Muscle of arm (tissue), 12 donors: ENCODE data around the gene SLC5A11. TPM values are rescaled to one million over a fixed set of nuclear protein-coding genes. Genes with fewer than 3 reads are reported as not detected.

ENCODE experiments used
- DNase-seq: peaks from one replicate; pipeline ENCODE4 v3.0.0-alpha.2; 2013
- polyA plus RNA-seq, 12 donors: library from polyadenylated mRNA; unstranded; fragments of 120-200 nt; gene quantifications; one replicate each; pipeline ENCODE4 v1.2.1, GENCODE V29; 2013; ENCODE audit not compliant: insufficient read length in 12 of 12

Gene SLC5A11
- polyA plus RNA-seq, 12 donors, result 0.11 to 0.69 (median 0.33) TPM; not detected in 8

- DNase-seq, result no peak
Observed at GRCh38 chr16:24918641-24919040, 72.9 kb downstream of the SLC5A11 start.

GRCh38 chr16:24919536-24919935 lies 73.8 kb downstream of the SLC5A11 start:
- DNase-seq, result no peak

DNA sequence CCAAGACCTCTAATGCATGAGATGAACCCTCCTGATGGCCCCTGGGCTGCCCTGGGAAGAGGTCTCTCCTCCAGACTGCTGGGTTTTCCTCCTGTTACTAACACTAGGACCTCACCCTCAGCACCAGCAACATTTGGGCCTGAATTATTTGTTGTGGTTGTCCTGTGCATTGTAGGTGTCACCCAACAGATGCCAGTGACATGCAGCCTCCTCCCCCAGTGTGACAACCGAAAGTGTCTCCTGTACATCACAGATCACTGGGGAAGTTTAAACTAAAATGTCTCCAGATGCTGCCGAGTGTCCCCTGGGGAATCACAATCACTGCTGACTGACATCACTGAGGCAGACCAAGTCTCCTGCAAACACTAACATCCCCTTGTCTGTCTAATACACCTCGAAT lies 74.8 kb downstream of the SLC5A11 start:
- DNase-seq, result no peak

- DNase-seq, result no peak
Observed at GRCh38 chr16:24921229-24921628, 75.5 kb downstream of the SLC5A11 start.

- no peak for DNase-seq
Observed at GRCh38 chr16:24925163-24925562, 79.4 kb downstream of the SLC5A11 start.

DNA sequence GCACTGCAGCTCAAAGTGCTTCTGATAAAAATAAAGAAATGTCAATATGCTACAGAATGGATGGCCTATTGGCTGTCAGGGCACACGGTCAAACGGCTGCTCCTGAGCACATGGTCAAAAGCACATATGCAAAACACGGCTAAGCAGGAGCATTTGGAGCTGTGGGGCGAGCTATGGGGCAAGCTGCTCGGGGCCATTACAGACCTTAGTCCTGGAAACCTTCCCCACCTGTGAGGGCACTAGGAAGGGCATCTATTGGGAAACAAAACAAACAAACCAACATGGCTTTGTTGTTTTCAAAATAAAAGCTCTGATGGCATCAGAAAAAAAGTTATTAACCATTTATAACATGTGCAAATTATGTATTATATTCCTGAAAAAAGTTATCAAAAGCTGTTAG lies 83.6 kb downstream of the SLC5A11 start:
- DNase-seq, result no peak

DNA sequence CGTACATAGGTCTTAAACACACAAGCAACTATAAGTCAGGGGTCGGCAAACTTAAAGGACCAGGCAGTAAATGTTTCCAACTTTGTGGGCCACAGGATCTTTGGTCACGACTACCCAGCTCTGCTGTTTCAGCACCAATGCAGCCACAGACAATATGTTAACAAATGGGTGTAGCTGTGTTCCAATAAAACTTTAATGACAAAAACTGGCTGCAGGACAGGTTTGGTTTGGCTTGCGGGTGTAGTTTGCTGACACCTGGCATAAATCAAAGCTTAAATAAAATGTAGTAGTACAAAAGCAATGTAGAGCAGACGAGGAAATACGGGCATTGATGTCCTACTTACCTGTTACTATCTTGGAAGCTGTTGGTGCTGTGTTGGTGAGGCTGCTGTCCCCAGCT lies 84.7 kb downstream of the SLC5A11 start:
- DNase-seq, result no peak

DNA sequence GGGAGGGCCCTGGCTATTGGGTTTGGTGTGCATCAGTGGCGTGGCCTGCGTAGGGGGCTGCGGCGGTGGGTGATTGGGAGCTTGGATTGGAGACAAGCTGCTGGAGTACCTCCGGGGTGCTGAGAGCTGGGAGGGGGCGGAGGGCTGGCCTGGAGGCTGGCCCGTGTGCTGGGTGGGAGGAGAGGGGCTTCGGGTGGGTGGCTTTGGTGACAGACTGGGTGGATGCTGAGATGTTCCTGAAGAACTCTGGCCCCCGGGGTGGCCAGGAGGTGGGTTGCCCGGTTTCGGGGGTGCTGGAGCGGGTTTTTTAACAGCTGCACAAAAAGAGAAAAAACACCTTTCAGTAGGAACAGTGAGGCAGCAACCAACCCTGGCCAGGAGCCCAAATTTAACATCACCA lies 85.3 kb downstream of the SLC5A11 start:
- DNase-seq, result no peak

DNA sequence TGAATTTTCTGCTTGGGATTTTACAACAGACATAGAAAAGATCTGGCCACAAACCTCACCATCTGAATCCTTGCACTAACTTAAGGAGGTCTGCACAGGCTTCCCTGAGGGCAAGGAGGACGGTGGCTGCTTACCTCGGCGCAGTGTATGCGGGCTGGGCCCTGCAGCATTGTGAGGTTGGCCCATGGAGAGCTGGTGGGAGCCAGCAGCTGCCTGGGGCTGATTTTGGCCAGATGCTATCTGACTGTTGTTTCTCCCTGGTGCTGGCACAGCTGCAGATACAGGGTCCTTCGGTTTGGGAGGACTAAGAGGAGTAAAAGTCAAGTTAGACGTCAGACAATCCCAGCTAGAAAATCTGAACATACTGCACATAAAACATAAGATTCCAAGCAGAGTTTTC lies 89.6 kb downstream of the SLC5A11 start:
- no peak for DNase-seq

GRCh38 chr16:24936151-24936550 lies 90.4 kb downstream of the SLC5A11 start:
- DNase-seq, result no peak

DNA sequence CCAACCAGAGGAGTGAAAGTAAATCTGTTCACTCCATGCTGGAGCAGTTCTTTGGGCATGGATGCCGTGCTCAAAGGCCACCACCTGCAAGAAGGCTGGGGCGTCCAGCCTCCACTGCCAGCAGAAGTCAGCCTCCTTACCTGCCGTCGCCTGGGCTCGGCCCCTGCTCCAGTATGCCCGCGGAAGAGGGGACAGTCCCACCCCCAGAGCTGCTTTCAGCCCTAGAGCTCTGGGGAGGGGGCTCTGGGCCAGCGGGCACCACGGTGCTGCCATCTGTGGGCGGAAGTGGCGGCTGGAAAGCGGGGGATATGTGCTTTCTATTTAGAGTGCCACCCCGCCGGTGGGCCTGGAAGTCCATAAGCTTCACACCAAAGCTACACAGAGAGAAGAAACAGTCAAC lies 93.5 kb downstream of the SLC5A11 start:
- DNase-seq, result no peak

- no peak for DNase-seq
Observed at GRCh38 chr16:24939738-24940137, 94.0 kb downstream of the SLC5A11 start.

- DNase-seq, result no peak
Observed at GRCh38 chr16:24943471-24943870, 97.7 kb downstream of the SLC5A11 start.

- DNase-seq, result no peak
Observed at GRCh38 chr16:24944206-24944605, 98.4 kb downstream of the SLC5A11 start.

GRCh38 chr16:24946155-24946554 lies 100.4 kb downstream of the SLC5A11 start:
- no peak for DNase-seq

GRCh38 chr16:24950275-24950674 lies 104.5 kb downstream of the SLC5A11 start:
- DNase-seq, result no peak

DNA sequence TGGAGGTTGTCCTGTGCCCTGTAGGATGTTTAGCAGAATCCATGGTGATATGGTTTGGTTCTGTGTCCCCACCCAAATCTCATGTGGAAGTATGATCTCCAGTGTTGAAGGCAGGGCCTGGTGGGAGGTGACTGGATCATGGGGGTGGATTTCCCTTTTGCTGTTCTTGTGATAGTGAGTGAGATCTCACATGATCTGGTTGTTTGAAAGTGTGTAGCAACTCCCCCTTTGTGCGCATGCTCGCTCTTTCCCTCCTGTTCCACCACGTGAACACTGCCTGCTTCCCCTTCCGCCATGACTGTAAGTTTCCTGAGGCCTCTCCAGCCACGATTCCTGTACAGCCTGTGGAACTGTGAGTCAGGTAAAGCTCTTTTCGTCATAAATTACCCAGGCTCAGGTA lies 107.5 kb downstream of the SLC5A11 start:
- DNase-seq, result no peak

- DNase-seq, result no peak
Observed at GRCh38 chr16:24953721-24954120, 108.0 kb downstream of the SLC5A11 start.

GRCh38 chr16:24954137-24954536 lies 108.4 kb downstream of the SLC5A11 start:
- no peak for DNase-seq

DNA sequence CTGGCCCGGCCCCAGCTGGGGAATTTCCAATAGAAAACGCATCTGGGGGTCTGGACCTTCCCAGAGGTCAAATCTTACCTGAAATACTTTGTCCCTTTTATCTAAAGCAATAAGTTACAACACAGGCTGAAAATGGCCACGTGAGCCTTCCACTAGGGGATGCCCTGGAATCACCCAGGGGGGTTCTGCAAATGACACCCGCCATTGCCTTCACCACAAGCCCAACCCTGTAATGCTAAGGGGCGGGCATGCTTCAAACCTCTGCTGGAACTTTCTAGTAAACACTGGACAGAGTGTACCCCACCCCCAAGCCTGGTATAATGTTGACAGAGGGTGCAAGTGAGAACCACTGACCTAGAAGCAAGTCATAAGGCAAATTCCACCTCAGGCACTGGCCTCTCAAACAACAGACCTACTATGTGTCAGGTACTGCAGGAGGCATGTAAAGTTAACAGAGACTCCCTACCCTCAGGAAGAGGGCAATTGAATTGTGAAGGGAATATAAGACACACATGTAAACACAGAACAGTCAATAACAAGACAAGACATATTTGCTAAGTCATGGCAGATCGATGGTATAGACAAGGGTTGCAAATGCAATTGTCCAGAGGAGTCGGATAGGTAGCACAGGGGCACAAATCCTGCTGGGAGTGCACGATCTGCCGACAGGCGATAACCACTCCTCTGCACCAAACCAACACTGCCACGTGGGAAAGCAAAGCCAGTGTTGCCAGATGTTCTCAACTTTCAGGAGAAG lies 110.4 kb downstream of the SLC5A11 start:
- no peak for DNase-seq

DNA sequence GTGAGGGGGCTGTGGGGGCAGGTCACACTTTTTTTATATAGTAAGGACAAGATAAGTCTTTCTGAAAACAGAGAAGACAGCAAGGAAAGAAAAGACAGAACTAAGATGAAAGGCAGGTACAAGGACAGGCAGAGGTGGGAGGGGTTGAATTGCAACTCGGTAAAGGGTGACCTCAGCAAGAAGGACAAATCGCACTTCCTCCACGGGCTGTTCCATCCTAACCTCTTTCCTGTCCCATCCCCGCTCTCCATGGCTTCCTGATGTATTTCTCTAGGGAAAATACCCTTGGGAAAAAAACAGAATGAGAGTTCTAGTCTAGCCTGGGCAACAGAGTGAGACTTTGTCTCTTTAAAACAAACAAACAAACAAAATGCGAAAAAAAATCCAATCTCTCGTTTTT lies 112.1 kb downstream of the SLC5A11 start:
- DNase-seq, result no peak
